HL-60 (cell line): Measurements from ENCODE around the gene PCNX2.

ENCODE experiments used
- DNase-seq, 2 experiments: peaks; one replicate each; pipeline ENCODE4 v3.0.0-alpha.2; 2010 to 2020; ENCODE audit warnings: low read depth in 1 of 2, low spot score in 1 of 2
- H3K27ac ChIP-seq: fragments of 250-450 bp; sonication (Bioruptor Pico); replicated peaks from 2 replicates; pipeline ENCODE4 v1.5.1; 2020; ENCODE audit warnings: mild to moderate bottlenecking, moderate library complexity
- H3K27me3 ChIP-seq: fragments of 250-450 bp; sonication (Bioruptor Pico); 2 replicates; pipeline ENCODE4 v1.5.1; 2021; ENCODE audit warnings: mild to moderate bottlenecking, moderate library complexity; ENCODE audit not compliant: insufficient read depth, poor library complexity, severe bottlenecking
- H3K4me3 ChIP-seq: replicated peaks from 2 replicates; pipeline ENCODE4 v1.5.1; 2011; ENCODE audit warnings: mild to moderate bottlenecking, control low read depth, low read length; ENCODE audit not compliant: insufficient read depth
- GABPA ChIP-seq: IDR thresholded peaks from 2 replicates; pipeline ENCODE4 v1.6.1; 2012; ENCODE audit warnings: low read depth
- POLR2AphosphoS5 ChIP-seq: IDR thresholded peaks from 2 replicates; pipeline ENCODE4 v1.6.1; 2012; ENCODE audit warnings: low read depth
- SPI1 ChIP-seq: IDR thresholded peaks from 2 replicates; pipeline ENCODE4 v1.6.1; 2012; ENCODE audit warnings: low read depth, mild to moderate bottlenecking, borderline replicate concordance
- TF ChIP-seq, protein P1 (sequence below): IDR thresholded peaks from one replicate; pipeline ENCODE4 v1.5.1; 2011; ENCODE audit warnings: low read length, control low read depth, inconsistent platforms; ENCODE audit not compliant: insufficient read depth
- TF ChIP-seq, protein P2 (sequence below): IDR thresholded peaks from 2 replicates; pipeline ENCODE4 v1.6.1; 2012; ENCODE audit warnings: low read depth; ENCODE audit not compliant: insufficient replicate concordance

The PCNX2 gene

DNA sequence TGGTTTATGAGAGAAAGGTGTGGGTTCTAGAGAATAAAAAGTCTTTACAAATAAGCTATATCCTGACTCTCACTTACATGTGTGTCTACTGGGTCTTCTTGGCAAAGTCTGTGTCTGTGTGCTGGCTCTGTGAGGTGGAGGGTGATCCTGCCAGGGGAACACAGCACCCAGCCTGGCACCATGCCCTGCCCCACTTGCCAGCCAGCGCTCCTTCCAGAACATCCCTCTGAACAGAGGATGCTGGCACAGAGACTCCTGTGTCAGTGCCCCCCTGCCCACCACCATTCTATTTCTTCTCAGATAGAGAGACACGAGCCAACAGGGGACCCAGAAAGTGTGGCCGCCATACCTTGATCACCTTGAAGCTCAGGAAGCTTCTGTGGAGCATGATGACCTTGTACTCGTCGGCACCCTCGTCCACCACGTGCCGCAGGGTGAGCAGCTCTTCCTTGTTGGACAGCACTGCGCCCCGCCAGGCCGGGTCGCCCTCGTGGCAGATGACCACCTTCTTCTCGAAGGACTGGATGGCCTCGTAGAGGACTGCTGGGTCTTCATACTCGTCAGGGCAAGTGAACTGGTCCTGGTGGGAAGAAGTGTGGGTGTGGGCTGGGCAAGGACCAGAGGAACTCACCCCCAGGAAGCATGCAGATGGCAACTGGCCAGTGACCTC lies 295.4 kb downstream of the PCNX2 start:
- Histone ChIP-seq H3K4me3 (no peak overlapping the region), H3K27me3 (no peaks in the 10 kb centered on the region), H3K27ac (no peak overlapping the region)
- DNase-seq = no peak
- TF ChIP-seq, protein P1, sequence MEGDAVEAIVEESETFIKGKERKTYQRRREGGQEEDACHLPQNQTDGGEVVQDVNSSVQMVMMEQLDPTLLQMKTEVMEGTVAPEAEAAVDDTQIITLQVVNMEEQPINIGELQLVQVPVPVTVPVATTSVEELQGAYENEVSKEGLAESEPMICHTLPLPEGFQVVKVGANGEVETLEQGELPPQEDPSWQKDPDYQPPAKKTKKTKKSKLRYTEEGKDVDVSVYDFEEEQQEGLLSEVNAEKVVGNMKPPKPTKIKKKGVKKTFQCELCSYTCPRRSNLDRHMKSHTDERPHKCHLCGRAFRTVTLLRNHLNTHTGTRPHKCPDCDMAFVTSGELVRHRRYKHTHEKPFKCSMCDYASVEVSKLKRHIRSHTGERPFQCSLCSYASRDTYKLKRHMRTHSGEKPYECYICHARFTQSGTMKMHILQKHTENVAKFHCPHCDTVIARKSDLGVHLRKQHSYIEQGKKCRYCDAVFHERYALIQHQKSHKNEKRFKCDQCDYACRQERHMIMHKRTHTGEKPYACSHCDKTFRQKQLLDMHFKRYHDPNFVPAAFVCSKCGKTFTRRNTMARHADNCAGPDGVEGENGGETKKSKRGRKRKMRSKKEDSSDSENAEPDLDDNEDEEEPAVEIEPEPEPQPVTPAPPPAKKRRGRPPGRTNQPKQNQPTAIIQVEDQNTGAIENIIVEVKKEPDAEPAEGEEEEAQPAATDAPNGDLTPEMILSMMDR = no peak
- TF ChIP-seq GABPA (no peak), POLR2AphosphoS5 (no peak), SPI1 (no peak)
- TF ChIP-seq, protein P2, sequence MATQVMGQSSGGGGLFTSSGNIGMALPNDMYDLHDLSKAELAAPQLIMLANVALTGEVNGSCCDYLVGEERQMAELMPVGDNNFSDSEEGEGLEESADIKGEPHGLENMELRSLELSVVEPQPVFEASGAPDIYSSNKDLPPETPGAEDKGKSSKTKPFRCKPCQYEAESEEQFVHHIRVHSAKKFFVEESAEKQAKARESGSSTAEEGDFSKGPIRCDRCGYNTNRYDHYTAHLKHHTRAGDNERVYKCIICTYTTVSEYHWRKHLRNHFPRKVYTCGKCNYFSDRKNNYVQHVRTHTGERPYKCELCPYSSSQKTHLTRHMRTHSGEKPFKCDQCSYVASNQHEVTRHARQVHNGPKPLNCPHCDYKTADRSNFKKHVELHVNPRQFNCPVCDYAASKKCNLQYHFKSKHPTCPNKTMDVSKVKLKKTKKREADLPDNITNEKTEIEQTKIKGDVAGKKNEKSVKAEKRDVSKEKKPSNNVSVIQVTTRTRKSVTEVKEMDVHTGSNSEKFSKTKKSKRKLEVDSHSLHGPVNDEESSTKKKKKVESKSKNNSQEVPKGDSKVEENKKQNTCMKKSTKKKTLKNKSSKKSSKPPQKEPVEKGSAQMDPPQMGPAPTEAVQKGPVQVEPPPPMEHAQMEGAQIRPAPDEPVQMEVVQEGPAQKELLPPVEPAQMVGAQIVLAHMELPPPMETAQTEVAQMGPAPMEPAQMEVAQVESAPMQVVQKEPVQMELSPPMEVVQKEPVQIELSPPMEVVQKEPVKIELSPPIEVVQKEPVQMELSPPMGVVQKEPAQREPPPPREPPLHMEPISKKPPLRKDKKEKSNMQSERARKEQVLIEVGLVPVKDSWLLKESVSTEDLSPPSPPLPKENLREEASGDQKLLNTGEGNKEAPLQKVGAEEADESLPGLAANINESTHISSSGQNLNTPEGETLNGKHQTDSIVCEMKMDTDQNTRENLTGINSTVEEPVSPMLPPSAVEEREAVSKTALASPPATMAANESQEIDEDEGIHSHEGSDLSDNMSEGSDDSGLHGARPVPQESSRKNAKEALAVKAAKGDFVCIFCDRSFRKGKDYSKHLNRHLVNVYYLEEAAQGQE = no peak

DNA sequence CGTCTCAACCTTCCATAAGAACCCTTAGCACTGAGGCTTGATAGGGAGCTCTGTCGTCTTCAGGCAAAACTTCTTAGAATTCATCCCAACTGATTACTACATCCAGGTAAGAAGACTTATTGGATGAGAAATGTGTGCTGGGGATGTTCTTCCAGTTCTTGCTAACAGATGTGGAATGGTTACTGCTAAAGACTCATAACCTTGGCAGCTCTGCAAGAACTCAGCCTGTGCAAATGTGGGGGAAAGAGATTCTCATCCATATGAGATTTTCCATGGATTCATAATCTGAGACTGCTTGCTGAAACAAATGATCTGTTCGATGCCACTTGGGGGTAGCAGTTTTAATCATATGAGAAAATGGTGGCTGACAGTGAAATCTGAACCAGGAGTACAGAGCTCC lies 296.9 kb downstream of the PCNX2 start:
- DNase-seq = no peak
- H3K27ac ChIP-seq = no peak overlapping the region
- TF ChIP-seq, protein P2 = no peak
- TF ChIP-seq GABPA (no peak), SPI1 (no peak), POLR2AphosphoS5 (no peak)
- TF ChIP-seq, protein P1 = no peak
- H3K4me3 ChIP-seq = no peak overlapping the region
- no peaks in the 10 kb centered on the region for H3K27me3 ChIP-seq

DNA sequence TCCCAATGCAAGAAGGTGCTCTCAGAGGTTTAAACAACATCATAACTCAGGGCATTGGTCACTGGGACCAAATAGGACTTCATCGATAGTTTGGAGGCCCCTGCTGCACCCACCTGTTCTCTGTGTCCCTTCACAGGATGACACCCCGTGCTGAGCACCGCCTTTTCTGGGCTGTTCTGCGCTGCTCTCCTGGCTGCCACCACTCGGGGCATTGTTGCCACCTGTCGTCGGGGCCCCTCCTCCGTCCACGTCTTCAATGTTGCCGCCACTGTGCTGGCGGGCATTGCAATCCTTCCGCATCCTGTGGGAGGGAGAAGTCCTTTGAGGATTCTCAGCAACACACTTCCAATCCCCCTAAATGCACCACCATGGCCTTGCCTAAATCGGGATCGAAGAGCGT lies 297.4 kb downstream of the PCNX2 start:
- no peaks in the 10 kb centered on the region for H3K27me3 ChIP-seq
- DNase-seq = no peak
- H3K27ac ChIP-seq = no peak overlapping the region
- H3K4me3 ChIP-seq = no peak overlapping the region
- no peak for TF ChIP-seq POLR2AphosphoS5
- TF ChIP-seq SPI1 = no peak
- TF ChIP-seq GABPA = no peak
- TF ChIP-seq, protein P1 = no peak
- TF ChIP-seq, protein P2 = no peak
